ENCODE data around the gene ZFYVE28. TPM values are rescaled to one million over a fixed set of nuclear protein-coding genes. Genes with fewer than 3 reads are reported as not detected.

ZFYVE28 gene
- total RNA-seq, 1 donor from 2014 or later: 2.0 TPM

DNA sequence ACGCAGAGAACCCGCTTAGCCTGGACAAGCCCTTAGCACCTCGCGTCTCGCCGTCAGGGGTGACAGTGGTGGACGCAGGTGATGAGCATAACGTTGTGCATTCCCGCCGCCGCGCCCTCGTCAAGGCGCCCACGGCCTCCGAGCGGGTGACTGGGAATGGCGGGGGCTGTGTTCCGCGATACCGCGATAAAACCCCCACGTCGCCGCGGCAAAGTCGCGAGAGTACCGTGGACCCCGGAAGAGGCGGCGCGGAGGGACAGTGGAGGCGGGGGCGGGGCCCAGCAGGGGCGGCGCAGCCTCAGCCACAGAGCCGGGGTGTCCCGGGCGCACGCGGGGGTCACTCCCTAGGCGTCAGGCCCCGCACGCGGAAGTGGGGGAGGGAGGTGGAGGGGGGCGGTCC lies 53.8 kb downstream of the ZFYVE28 start:
- no peaks in the 10 kb centered on the region for H3K36me3 ChIP-seq (ENCODE audit: control insufficient read depth, insufficient read depth, low read length)
- peak overlapping the region; percentile 45 for H3K4me3 ChIP-seq (ENCODE audit: low read depth, low read length)
- peaks cover 16% of the 10 kb centered on the region for H3K27me3 ChIP-seq (ENCODE audit: control insufficient read depth, insufficient read depth, low read length)
- TF ChIP-seq, protein P1, sequence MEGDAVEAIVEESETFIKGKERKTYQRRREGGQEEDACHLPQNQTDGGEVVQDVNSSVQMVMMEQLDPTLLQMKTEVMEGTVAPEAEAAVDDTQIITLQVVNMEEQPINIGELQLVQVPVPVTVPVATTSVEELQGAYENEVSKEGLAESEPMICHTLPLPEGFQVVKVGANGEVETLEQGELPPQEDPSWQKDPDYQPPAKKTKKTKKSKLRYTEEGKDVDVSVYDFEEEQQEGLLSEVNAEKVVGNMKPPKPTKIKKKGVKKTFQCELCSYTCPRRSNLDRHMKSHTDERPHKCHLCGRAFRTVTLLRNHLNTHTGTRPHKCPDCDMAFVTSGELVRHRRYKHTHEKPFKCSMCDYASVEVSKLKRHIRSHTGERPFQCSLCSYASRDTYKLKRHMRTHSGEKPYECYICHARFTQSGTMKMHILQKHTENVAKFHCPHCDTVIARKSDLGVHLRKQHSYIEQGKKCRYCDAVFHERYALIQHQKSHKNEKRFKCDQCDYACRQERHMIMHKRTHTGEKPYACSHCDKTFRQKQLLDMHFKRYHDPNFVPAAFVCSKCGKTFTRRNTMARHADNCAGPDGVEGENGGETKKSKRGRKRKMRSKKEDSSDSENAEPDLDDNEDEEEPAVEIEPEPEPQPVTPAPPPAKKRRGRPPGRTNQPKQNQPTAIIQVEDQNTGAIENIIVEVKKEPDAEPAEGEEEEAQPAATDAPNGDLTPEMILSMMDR (IDR thresholded peaks at IDR 0.05; ENCODE audit: insufficient read depth, low read length, poor library complexity, severe bottlenecking): no peak
- DNase-seq (ENCODE audit: low read depth): no peak

DNA sequence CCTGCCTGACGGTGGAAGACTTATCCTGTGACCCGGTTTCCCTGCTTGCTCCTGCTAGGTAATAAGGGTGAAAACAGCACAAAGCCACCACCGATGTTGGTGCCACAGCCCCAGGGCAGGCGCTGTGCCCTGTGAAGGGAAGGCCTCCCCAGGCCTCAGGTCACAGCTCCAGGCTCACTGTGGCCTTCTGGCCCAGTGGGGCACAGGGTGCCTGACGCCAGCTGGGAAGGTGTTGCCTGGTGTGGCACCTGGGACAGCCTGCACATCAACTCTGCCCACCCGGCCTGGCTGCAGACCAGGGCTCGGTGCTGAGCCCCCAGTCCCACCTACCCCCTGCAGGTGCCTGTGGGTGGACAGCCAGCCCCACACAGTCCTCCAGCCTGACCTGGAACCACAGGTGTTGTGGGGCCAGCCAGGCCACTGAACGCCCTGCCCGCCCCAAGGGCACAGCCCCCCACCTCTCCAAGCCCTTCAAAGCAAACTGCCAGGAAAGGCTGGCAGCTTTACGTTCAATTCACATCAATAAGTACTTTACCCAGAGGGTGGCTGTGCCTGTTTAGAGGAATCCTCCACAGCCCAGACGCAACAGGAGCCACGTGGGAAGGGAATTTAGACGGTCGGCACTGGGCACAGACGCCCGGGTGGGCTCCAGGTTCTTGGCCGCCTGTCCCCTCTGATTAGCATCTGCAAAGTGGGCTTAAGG lies 54.3 kb downstream of the ZFYVE28 start:
- Histone ChIP-seq H3K27me3 (ENCODE audit: control insufficient read depth, insufficient read depth, low read length) (peaks cover 16% of the 10 kb centered on the region), H3K36me3 (ENCODE audit: control insufficient read depth, insufficient read depth, low read length) (no peaks in the 10 kb centered on the region), H3K4me3 (ENCODE audit: low read depth, low read length) (peak overlapping the region; percentile 45)
- no peak for DNase-seq (ENCODE audit: low read depth)
- TF ChIP-seq, protein P1 (IDR thresholded peaks at IDR 0.05; ENCODE audit: insufficient read depth, low read length, poor library complexity, severe bottlenecking): no peak

DNA sequence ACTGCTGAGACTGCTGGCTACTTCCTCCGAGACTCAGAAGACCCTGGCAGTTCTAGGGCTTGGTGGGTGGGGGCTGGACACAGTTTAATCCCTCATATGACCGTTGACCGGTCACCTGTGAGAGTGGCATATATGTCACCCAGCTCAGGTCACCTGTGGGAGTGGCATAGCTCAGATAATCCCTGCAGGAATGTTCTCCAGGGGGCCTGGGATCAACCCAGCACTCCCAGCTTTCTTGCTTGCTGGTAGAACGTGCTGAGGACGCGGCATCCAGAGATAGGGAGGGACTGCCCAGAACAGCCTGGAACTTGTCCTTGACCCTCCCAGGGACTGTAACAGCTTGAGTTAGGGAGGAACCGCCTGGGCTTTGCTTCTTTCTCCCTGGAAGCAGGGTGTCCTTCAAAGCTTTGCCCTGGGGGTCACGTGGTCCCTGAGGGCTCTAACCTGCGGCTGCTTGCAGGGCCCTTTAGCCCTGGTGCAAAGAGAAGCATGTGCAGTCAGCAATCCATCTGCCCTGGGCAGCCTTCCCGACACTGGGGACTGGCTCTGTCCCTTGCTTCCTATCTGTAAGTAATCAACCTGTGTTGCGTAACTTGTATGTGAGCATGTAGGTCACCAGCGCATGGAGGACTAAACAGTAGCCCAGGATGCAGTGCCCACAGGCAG lies 55.3 kb downstream of the ZFYVE28 start:
- TF ChIP-seq, protein P1 (IDR thresholded peaks at IDR 0.05; ENCODE audit: insufficient read depth, low read length, poor library complexity, severe bottlenecking): no peak
- DNase-seq (ENCODE audit: low read depth): no peak
- Histone ChIP-seq H3K36me3 (ENCODE audit: control insufficient read depth, insufficient read depth, low read length) (no peaks in the 10 kb centered on the region), H3K4me3 (ENCODE audit: low read depth, low read length) (no peak overlapping the region), H3K27me3 (ENCODE audit: control insufficient read depth, insufficient read depth, low read length) (peaks cover 16% of the 10 kb centered on the region)

DNA sequence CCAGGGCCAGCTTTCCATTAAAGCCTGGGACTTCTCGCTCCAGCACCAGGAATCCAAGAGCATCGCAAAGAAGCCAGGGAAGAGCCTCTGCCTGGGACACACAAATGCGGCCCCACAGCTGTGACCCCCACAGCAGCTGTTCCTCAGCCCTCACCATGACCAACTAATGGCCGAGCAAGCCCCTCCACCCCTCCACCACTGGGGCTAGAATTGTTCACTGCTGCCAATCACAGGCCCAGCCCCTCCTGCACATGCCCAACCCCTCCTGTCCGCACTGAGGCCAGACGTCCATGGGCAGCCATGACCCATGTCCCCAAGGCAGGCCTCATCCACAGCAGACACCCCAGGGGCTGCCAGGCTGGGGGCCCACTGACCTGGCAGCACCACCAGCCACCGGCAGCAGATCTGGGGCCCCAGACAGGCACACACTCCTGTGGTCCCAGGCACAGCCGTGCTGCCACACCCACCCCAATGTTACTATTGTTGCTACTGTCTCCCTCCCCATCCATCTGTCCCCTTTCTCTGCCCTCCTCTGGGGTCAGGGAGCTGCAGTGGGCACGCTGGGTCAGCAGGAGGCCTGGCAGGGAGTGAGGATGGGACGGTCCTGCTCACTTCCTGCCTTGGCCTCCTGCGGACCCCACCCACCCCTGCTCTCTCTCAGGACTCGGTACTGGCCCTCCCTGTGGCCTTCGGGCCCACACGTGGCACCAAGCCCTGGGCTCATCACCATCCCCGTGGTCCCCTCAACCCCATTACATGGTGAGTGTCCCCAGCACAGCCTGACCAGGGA lies 56.0 kb downstream of the ZFYVE28 start:
- peaks cover 16% of the 10 kb centered on the region for H3K27me3 ChIP-seq (ENCODE audit: control insufficient read depth, insufficient read depth, low read length)
- no peak for DNase-seq (ENCODE audit: low read depth)
- TF ChIP-seq, protein P1 (IDR thresholded peaks at IDR 0.05; ENCODE audit: insufficient read depth, low read length, poor library complexity, severe bottlenecking): no peak
- H3K4me3 ChIP-seq (ENCODE audit: low read depth, low read length): no peak overlapping the region
- no peaks in the 10 kb centered on the region for H3K36me3 ChIP-seq (ENCODE audit: control insufficient read depth, insufficient read depth, low read length)

DNA sequence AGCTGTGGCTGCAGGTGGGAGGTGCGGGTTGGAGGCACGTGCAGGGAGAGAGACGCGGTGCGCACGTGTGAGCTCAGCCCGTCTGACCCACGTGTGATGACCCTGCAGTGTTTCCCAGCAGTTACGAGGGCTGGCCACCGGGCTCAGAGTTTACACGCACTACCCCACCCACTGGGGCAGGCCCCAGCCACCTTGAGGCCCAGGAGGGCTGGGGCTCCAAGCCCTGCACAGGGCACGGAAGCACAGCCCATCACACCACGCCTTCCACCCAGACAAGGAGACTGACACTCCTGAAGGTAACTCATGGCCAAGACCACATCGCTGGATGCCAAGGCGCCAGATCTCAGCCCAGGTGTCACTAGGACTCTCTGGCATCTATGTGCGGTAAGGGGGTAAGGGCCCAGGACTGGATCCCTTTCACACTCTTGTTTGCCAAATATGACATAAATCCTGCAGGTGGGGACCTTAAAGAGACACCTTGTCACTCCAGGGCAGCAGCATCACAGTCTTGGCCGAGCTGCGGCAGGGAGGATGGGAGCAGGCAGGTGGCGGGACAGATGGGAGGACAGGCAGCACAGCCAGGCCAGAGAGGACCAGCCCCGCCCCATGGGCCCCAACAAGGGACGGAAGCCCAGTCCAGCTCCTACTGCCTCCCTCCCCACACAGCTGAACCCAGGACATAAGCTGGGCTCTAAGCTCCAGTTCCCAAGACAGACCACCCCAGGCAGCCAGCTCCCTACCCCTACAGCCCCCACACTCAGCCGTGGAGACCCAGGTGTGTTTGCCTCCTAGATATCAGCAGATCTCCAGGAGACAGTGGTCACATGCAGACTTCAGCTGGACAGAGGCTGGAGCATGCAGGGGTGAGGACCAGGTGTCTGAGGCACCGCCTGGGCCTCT lies 56.8 kb downstream of the ZFYVE28 start:
- no peak for DNase-seq (ENCODE audit: low read depth)
- TF ChIP-seq, protein P1 (IDR thresholded peaks at IDR 0.05; ENCODE audit: insufficient read depth, low read length, poor library complexity, severe bottlenecking): no peak
- no peaks in the 10 kb centered on the region for H3K36me3 ChIP-seq (ENCODE audit: control insufficient read depth, insufficient read depth, low read length)
- H3K27me3 ChIP-seq (ENCODE audit: control insufficient read depth, insufficient read depth, low read length): peaks cover 16% of the 10 kb centered on the region
- H3K4me3 ChIP-seq (ENCODE audit: low read depth, low read length): no peak overlapping the region

All from kidney epithelial cell (primary cell).